Fibroblast of lung (primary cell): ENCODE results near the gene SH3RF1. TPM values are rescaled to one million over a fixed set of nuclear protein-coding genes. Genes with fewer than 3 reads are reported as not detected.
A peak's percentile ranks its signal among the peaks of the same experiment; 100 is the strongest.

ENCODE experiments used
- DNase-seq, 2 donors: peaks; one replicate each; pipeline versions ENCODE4 v3.0.0 to v3.0.0-alpha.2; 2010; ENCODE audit warnings: low read depth in 2 of 2
- H2AFZ ChIP-seq: 2 replicates; pipeline ENCODE4 v1.5.1; 2012; ENCODE audit warnings: low read length, control low read depth, inconsistent platforms
- H3K27ac ChIP-seq: 2 replicates; pipeline ENCODE4 v1.5.1; 2011; ENCODE audit warnings: low read length, control low read depth; ENCODE audit not compliant: insufficient read depth
- H3K27me3 ChIP-seq: 2 replicates; pipeline ENCODE4 v1.5.1; 2011; ENCODE audit warnings: mild to moderate bottlenecking, low read length; ENCODE audit not compliant: control insufficient read depth, insufficient read depth
- H3K36me3 ChIP-seq: 2 replicates; pipeline ENCODE4 v1.5.1; 2011; ENCODE audit warnings: low read length; ENCODE audit not compliant: control insufficient read depth, insufficient read depth
- H3K4me1 ChIP-seq: 2 replicates; pipeline ENCODE4 v1.5.1; 2011; ENCODE audit warnings: low read length; ENCODE audit not compliant: control insufficient read depth, insufficient read depth; ENCODE audit errors: extremely low read depth
- H3K4me2 ChIP-seq: 2 replicates; pipeline ENCODE4 v1.5.1; 2011; ENCODE audit warnings: low read length, control low read depth; ENCODE audit not compliant: insufficient read depth; ENCODE audit errors: extremely low read depth
- H3K4me3 ChIP-seq, 4 experiments: fragments of 200-600 bp in 1 of 4; sonication (generic) in 1 of 4; replicated peaks in 1 of 4; 2 replicates each; pipeline ENCODE4 v1.5.1; 2011 to 2016; ENCODE audit warnings: low read length in 4 of 4, low read depth in 3 of 4, mild to moderate bottlenecking in 3 of 4, control low read depth in 2 of 4, inconsistent platforms in 1 of 4, mixed read lengths in 1 of 4; ENCODE audit not compliant: insufficient read depth in 1 of 4; ENCODE audit errors: control extremely low read depth in 1 of 4
- H3K79me2 ChIP-seq: 2 replicates; pipeline ENCODE4 v1.5.1; 2012; ENCODE audit warnings: mild to moderate bottlenecking, low read length, inconsistent platforms; ENCODE audit not compliant: control insufficient read depth, insufficient read depth
- H3K9ac ChIP-seq: 2 replicates; pipeline ENCODE4 v1.5.1; 2011; ENCODE audit warnings: mild to moderate bottlenecking, low read length, control low read depth; ENCODE audit not compliant: insufficient read depth
- H3K9me3 ChIP-seq: 2 replicates; pipeline ENCODE4 v1.5.1; 2012; ENCODE audit warnings: low read depth, low read length; ENCODE audit not compliant: control insufficient read depth, insufficient read depth
- H4K20me1 ChIP-seq: 2 replicates; pipeline ENCODE4 v1.5.1; 2011; ENCODE audit warnings: low read length; ENCODE audit not compliant: control insufficient read depth, insufficient read depth; ENCODE audit errors: extremely low read depth
- EZH2 ChIP-seq: IDR thresholded peaks from 2 replicates; pipeline ENCODE4 v1.5.1; 2012; ENCODE audit warnings: low read length, control low read depth, mild to moderate bottlenecking; ENCODE audit errors: missing control alignments
- polyA minus RNA-seq: library from RNA; depleted of rRNA, polyadenylated mRNA; stranded (reverse); fragments of >200 nt; gene quantifications from 2 replicates; pipeline ENCODE4 v1.2.3, GENCODE V29; 2011; ENCODE audit warnings: low replicate concordance
- polyA plus RNA-seq, 2 donors: library from polyadenylated mRNA; depleted of rRNA in 1 of 2; stranded (reverse) in 1 of 2; unstranded in 1 of 2; fragments of >200 nt; gene quantifications; 2 replicates each; pipeline ENCODE4 v1.2.1, GENCODE V29; 2011 to 2012; ENCODE audit warnings: missing spikeins in 1 of 2
- total RNA-seq: library from RNA; depleted of rRNA; stranded (reverse); fragments of >200 nt; gene quantifications from 2 replicates; pipeline ENCODE4 v1.2.1, GENCODE V29; 2014
- TF ChIP-seq, protein P1 (sequence below), 2 donors: IDR thresholded peaks in 1 of 2; conservative IDR thresholded peaks in 1 of 2; 1 replicate in 1 of 2; 2 replicates in 1 of 2; pipeline ENCODE4 v1.5.1; 2011 to 2012; ENCODE audit warnings: low read length in 2 of 2, control low read depth in 1 of 2, inconsistent platforms in 1 of 2, low read depth in 1 of 2, mild to moderate bottlenecking in 1 of 2

SH3RF1 gene
- 10.5 and 13.0 TPM in 2 replicates for total RNA-seq
- polyA plus RNA-seq, result 15.7 and 18.8 TPM in 2 replicates
- polyA plus RNA-seq (2012), result 10.6 and 16.4 TPM in 2 replicates
- polyA minus RNA-seq, result 69.2 and 74.1 TPM in 2 replicates

DNA sequence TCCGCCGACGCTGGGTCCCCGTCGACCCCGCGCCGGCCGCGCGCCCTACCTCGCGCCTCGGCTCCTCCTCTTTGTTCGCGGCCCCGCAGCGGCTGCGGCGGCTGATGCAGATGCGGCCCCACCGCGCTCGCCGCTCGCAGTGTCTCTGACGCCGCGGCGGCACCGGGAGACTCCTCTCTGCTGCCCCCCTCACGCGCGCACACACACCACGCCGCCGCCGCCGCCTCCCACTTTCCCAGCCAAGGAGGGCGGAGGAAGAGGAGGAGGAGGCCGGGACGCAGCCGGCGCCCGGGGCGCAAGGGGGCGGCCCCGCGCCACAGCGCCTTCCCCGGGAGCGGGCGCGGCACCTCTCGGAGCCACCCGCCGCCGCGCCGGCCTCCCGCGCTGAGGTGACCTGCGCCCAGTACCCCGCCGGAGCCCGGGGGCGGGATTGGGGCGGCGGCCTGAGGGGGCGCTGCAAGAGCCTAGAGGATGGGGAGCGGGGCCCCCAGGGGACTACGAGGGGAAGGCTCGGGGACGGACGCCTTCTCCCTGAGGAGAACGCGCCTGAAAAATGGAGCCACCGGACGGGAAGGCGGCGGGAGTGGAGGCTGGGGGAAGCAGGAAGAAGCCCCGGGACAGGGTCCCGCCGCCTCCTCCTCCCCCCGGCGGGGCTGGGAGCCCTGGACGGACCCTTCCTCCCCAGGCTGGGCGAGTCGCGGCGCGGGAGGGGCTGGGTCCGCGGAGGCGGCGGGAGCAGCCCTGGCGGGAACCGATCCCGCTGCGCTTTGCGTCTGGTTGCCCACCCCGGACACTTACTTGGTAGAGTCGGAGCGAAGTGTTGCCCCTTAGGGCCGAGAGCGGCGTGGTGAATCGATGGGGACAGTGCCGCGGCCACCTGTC is at the start of gene SH3RF1:
TSS of gene SH3RF1 (minus strand) at position 147 of the 882 bp plus-strand sequence. CDS start 1,744 bp downstream, outside the sequence.
- peak; percentile 85 to 88 for DNase-seq
- Histone ChIP-seq H3K9ac (peak within 1 kb of the TSS; percentile 93), H3K9me3 (no peaks in the 10 kb centered on the region), H4K20me1 (no peaks in the 10 kb centered on the region), H3K4me3 (peak within 1 kb of the TSS; percentile 87 to 93 (median 90)), H2AFZ (peak within 1 kb of the TSS; percentile 38), H3K27ac (peak within 1 kb of the TSS; percentile 92), H3K27me3 (no peaks in the 10 kb centered on the region), H3K4me1 (peaks cover 9% of the 10 kb centered on the region), H3K4me2 (peak within 1 kb of the TSS; percentile 94), H3K36me3 (no peaks in the 10 kb centered on the region), H3K79me2 (peaks cover 45% of the 10 kb centered on the region)
- TF ChIP-seq, protein P1, sequence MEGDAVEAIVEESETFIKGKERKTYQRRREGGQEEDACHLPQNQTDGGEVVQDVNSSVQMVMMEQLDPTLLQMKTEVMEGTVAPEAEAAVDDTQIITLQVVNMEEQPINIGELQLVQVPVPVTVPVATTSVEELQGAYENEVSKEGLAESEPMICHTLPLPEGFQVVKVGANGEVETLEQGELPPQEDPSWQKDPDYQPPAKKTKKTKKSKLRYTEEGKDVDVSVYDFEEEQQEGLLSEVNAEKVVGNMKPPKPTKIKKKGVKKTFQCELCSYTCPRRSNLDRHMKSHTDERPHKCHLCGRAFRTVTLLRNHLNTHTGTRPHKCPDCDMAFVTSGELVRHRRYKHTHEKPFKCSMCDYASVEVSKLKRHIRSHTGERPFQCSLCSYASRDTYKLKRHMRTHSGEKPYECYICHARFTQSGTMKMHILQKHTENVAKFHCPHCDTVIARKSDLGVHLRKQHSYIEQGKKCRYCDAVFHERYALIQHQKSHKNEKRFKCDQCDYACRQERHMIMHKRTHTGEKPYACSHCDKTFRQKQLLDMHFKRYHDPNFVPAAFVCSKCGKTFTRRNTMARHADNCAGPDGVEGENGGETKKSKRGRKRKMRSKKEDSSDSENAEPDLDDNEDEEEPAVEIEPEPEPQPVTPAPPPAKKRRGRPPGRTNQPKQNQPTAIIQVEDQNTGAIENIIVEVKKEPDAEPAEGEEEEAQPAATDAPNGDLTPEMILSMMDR (conservative IDR thresholded peaks at IDR 0.05 in 1 of 2, IDR thresholded peaks at IDR 0.05 in 1 of 2; ENCODE audit: low read depth in 1 of 2, low read length in 2 of 2), result no peak
- no peak for TF ChIP-seq EZH2

DNA sequence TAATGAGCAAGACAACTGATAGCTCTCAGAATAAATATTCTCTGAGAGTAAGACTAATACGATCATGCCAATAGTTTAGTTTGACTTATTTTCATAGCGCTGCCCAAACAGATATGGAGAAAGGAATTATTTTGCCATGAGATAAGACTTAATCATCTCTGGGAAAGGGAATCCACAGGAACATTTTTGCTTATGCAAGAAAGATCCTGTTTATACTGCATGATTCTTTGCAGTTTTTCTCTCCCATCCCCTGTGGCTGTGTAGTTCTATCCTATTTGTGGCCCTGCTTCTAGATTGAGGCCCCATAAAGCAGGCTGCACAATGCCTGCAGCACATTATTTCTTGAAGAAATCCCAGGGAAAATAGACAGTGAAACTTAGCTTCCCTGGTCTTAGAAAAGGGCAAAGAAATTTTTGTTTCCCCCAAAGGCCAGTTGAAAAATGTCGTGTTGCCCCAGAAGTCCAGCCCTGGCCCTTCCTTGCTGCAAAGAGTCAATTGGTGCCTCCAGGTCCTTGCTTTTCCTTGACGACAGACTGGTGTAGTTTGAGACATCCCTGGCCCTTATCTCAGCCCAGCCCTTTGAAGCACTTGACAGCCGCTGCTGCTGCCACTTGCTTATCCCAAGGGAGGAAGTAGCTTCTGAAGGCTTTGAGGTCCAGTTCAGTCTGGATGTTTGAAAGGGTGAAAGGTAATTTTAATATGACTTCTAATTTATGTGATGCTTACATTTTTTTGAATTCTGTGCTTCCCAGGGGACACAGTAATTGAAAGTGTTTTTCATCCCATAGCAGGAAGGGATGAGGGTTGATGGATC is 45.0 kb upstream of the SH3RF1 start:
- no peak overlapping the region for H3K27ac ChIP-seq
- H4K20me1 ChIP-seq, result no peaks in the 10 kb centered on the region
- H3K27me3 ChIP-seq, result no peaks in the 10 kb centered on the region
- no peaks in the 10 kb centered on the region for H3K9me3 ChIP-seq
- H3K36me3 ChIP-seq, result no peaks in the 10 kb centered on the region
- H2AFZ ChIP-seq, result peak overlapping the region; percentile 6
- no peaks in the 10 kb centered on the region for H3K79me2 ChIP-seq
- H3K4me2 ChIP-seq, result peak overlapping the region; percentile 74
- no peak for TF ChIP-seq EZH2
- TF ChIP-seq, protein P1 (conservative IDR thresholded peaks at IDR 0.05 in 1 of 2, IDR thresholded peaks at IDR 0.05 in 1 of 2; ENCODE audit: low read depth in 1 of 2, low read length in 2 of 2), result no peak
- H3K4me3 ChIP-seq, result no peak overlapping the region
- no peak overlapping the region for H3K9ac ChIP-seq
- H3K4me1 ChIP-seq, result peaks cover 6% of the 10 kb centered on the region
- peak; percentile 70 to 82 for DNase-seq

DNA sequence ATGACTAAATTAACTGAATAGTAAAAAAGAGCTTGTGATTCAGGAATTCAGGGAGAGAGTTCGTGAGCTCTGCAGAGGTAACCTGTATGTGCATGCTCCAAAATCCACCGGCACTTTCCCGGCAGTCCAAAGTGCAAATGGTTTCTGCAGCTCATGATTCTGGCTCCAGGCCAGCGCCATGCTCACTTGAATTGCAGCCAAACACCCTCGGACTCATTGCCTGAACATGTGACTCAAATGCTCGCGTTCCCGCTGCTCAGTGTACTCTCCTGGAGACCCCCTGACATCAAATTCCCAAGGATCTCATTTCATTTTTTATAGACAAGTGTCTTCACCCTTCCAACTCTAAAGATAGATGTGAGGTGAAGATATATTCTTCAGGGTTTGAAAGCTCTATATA is 44.1 kb upstream of the SH3RF1 start:
- Histone ChIP-seq H3K4me2 (peak overlapping the region; percentile 74), H3K27me3 (no peaks in the 10 kb centered on the region), H2AFZ (no peak overlapping the region), H3K27ac (no peak overlapping the region), H4K20me1 (no peaks in the 10 kb centered on the region), H3K9ac (no peak overlapping the region), H3K79me2 (no peaks in the 10 kb centered on the region), H3K36me3 (no peaks in the 10 kb centered on the region), H3K4me1 (peaks cover 6% of the 10 kb centered on the region), H3K4me3 (peak overlapping the region in 1 of 4 experiments; percentile 13), H3K9me3 (no peaks in the 10 kb centered on the region)
- TF ChIP-seq EZH2, result no peak
- TF ChIP-seq, protein P1 (conservative IDR thresholded peaks at IDR 0.05 in 1 of 2, IDR thresholded peaks at IDR 0.05 in 1 of 2; ENCODE audit: low read depth in 1 of 2, low read length in 2 of 2), result no peak
- DNase-seq, result peak; percentile 67 to 68
